Natural killer cell (primary cell): ENCODE results near the gene NPEPL1. TPM values are rescaled to one million over a fixed set of nuclear protein-coding genes. Genes with fewer than 3 reads are reported as not detected.

ENCODE experiments used
- ATAC-seq, 3 donors: fragments of 150-1000 bp in 2 of 3; fragments of 200-7000 bp in 1 of 3; cut with Tn5 transposase; 1 replicate in 1 of 3; 2 replicates in 2 of 3; pipeline ENCODE4 v1.10.0; 2021; ENCODE audit warnings: mild to moderate bottlenecking in 2 of 3, moderate library complexity in 2 of 3
- DNase-seq, 2 donors: peaks; one replicate each; pipeline versions ENCODE4 v3.0.0 to v3.0.0-alpha.2; 2013 to 2021; ENCODE audit warnings: mixed read lengths in 1 of 2
- H3K27ac ChIP-seq: one replicate; pipeline ENCODE4 v1.5.1; 2013; ENCODE audit warnings: mild to moderate bottlenecking, low read length
- H3K27me3 ChIP-seq: one replicate; pipeline ENCODE4 v1.6.1; 2013; ENCODE audit warnings: low read length; ENCODE audit not compliant: control insufficient read depth, insufficient read depth
- H3K36me3 ChIP-seq: one replicate; pipeline ENCODE4 v1.6.1; 2013; ENCODE audit warnings: low read length; ENCODE audit not compliant: control insufficient read depth, insufficient read depth
- H3K4me1 ChIP-seq: one replicate; pipeline ENCODE4 v1.6.1; 2013; ENCODE audit warnings: low read length; ENCODE audit not compliant: control insufficient read depth, insufficient read depth
- H3K4me3 ChIP-seq: one replicate; pipeline ENCODE4 v1.5.1; 2013; ENCODE audit warnings: low read length
- H3K9me3 ChIP-seq: one replicate; pipeline ENCODE4 v1.6.1; 2013; ENCODE audit warnings: low read length; ENCODE audit not compliant: control insufficient read depth, insufficient read depth
- H3K27ac Mint-ChIP-seq, 2 donors: one replicate each; pipeline ENCODE4 v1.8.0; 2022; ENCODE audit warnings: mild to moderate bottlenecking in 2 of 2, mixed read lengths in 2 of 2, moderate library complexity in 1 of 2
- H3K27me3 Mint-ChIP-seq, 2 donors: one replicate each; pipeline ENCODE4 v1.8.0; 2022; ENCODE audit warnings: low read depth in 2 of 2, mixed read lengths in 2 of 2
- H3K36me3 Mint-ChIP-seq: one replicate; pipeline ENCODE4 v1.8.0; 2022; ENCODE audit warnings: mixed read lengths
- H3K4me1 Mint-ChIP-seq, 2 donors: one replicate each; pipeline ENCODE4 v1.8.0; 2022; ENCODE audit warnings: mixed read lengths in 2 of 2
- H3K4me3 Mint-ChIP-seq: one replicate; pipeline ENCODE4 v1.8.0; 2022; ENCODE audit warnings: mild to moderate bottlenecking, moderate library complexity, mixed read lengths
- H3K9me3 Mint-ChIP-seq, 2 donors: one replicate each; pipeline ENCODE4 v1.8.0; 2022; ENCODE audit warnings: mixed read lengths in 2 of 2
- CTCF ChIP-seq: fragments of 200-600 bp; IDR thresholded peaks from one replicate; pipeline ENCODE4 v1.8.0; 2022; ENCODE audit warnings: antibody characterized with exemption
- WGBS: methylation state at CpG from one replicate; pipeline ENCODE4 v1.1.7; 2013; ENCODE audit warnings: missing lambda C conversion rate; ENCODE audit not compliant: insufficient coverage; 5-methylcytosine and 5-hydroxymethylcytosine counted together
- intact Hi-C: fragments of 100-400 bp; cut with micrococcal nuclease; formaldehyde crosslinking; loops from one replicate; pipeline ENCODE4 v1.14.2; 2022
- total RNA-seq, 4 donors: library from RNA; stranded (reverse); fragments of 120-200 nt in 1 of 4; gene quantifications; one replicate each; pipeline versions ENCODE4 v1.2.3 to v1.2.4, GENCODE V29; 2013 to 2022

The NPEPL1 gene
- total RNA-seq, 3 donors from 2014 or later (not counting 1 experiment from before 2014, with no cell fraction given), result 66.0 to 83.7 (median 68.4) TPM

GRCh38 chr20:58740356-58741308, 48.0 kb downstream of the NPEPL1 start:
- Histone ChIP-seq H3K4me1 (no peaks in the 10 kb centered on the region), H3K9me3 (no peaks in the 10 kb centered on the region), H3K27ac (no peak overlapping the region), H3K27me3 (no peaks in the 10 kb centered on the region), H3K4me3 (no peak overlapping the region), H3K36me3 (no peaks in the 10 kb centered on the region)
- Mint-ChIP-seq H3K27ac (no peak overlapping the region), H3K4me1 (no peaks in the 10 kb centered on the region), H3K9me3 (no peaks in the 10 kb centered on the region), H3K4me3 (no peak overlapping the region), H3K27me3 (peaks cover 17 to 52% of the 10 kb centered on the region in 2 donors), H3K36me3 (no peaks in the 10 kb centered on the region)
- DNase-seq (no peak), ATAC-seq (no peak)
- WGBS, result 82% methylated on average over 9 of the region's 10 CpGs
- no peak for TF ChIP-seq CTCF
- intact Hi-C loops, result no loop called here

- Histone ChIP-seq H3K4me3 (no peak overlapping the region), H3K4me1 (no peaks in the 10 kb centered on the region), H3K27ac (no peak overlapping the region), H3K9me3 (no peaks in the 10 kb centered on the region), H3K27me3 (no peaks in the 10 kb centered on the region), H3K36me3 (no peaks in the 10 kb centered on the region)
- Mint-ChIP-seq H3K27me3 (peaks cover 18 to 49% of the 10 kb centered on the region in 2 donors), H3K9me3 (no peaks in the 10 kb centered on the region), H3K36me3 (no peaks in the 10 kb centered on the region), H3K4me1 (no peaks in the 10 kb centered on the region), H3K27ac (no peak overlapping the region), H3K4me3 (no peak overlapping the region)
- DNase-seq, result no peak
- TF ChIP-seq CTCF, result no peak
- intact Hi-C loops, result no loop called here
- no peak for ATAC-seq
- 84% methylated on average over 5 of the region's 5 CpGs for WGBS
Observed at GRCh38 chr20:58741384-58741783, 48.8 kb downstream of the NPEPL1 start.

GRCh38 chr20:58742668-58743566, 50.3 kb downstream of the NPEPL1 start:
- 57% methylated on average over 13 of the region's 13 CpGs for WGBS
- ATAC-seq, result no peak
- H3K4me3 ChIP-seq, result no peak overlapping the region

More at GRCh38 chr20:58742668-58743566, 50.3 kb downstream of the NPEPL1 start:
- no peaks in the 10 kb centered on the region for H3K9me3 Mint-ChIP-seq
- DNase-seq, result no peak
- H3K4me3 Mint-ChIP-seq, result no peak overlapping the region
- Histone ChIP-seq H3K4me1 (no peaks in the 10 kb centered on the region), H3K36me3 (no peaks in the 10 kb centered on the region), H3K27me3 (no peaks in the 10 kb centered on the region), H3K9me3 (no peaks in the 10 kb centered on the region), H3K27ac (no peak overlapping the region)
- H3K4me1 Mint-ChIP-seq, result no peaks in the 10 kb centered on the region
- no peak overlapping the region for H3K27ac Mint-ChIP-seq
- H3K36me3 Mint-ChIP-seq, result no peaks in the 10 kb centered on the region
- TF ChIP-seq CTCF, result no peak
- peaks cover 18 to 38% of the 10 kb centered on the region in 2 donors for H3K27me3 Mint-ChIP-seq
- intact Hi-C loops, result no loop called here
